Thyroid gland (tissue), 4 donors: ENCODE measurements around the gene TBC1D5. TPM values are rescaled to one million over a fixed set of nuclear protein-coding genes. Genes with fewer than 3 reads are reported as not detected.

Experiments used
- DNase-seq, 2 donors: peaks; one replicate each; pipeline ENCODE4 v3.0.0-alpha.2; 2019
- H3K27ac ChIP-seq, 3 donors: fragments of 200-600 bp; sonication (generic); 1 replicate in 2 of 3; 2 replicates in 1 of 3; pipeline ENCODE4 v1.5.1; 2016 to 2019; ENCODE audit warnings: mild to moderate bottlenecking in 1 of 3, moderate library complexity in 1 of 3
- H3K27me3 ChIP-seq: fragments of 200-600 bp; sonication (generic); one replicate; pipeline ENCODE4 v1.5.1; 2019
- H3K36me3 ChIP-seq, 2 donors: fragments of 200-600 bp; sonication (generic); one replicate each; pipeline ENCODE4 v1.5.1; 2016 to 2019
- H3K4me1 ChIP-seq, 2 donors: fragments of 200-600 bp; sonication (generic); one replicate each; pipeline ENCODE4 v1.5.1; 2017 to 2019
- H3K4me3 ChIP-seq, 3 donors: fragments of 200-600 bp; sonication (generic); replicated peaks in 1 of 3; 1 replicate in 2 of 3; 2 replicates in 1 of 3; pipeline ENCODE4 v1.5.1; 2016; ENCODE audit warnings: mild to moderate bottlenecking in 1 of 3
- H3K9me3 ChIP-seq: fragments of 200-600 bp; sonication (generic); one replicate; pipeline ENCODE4 v1.5.1; 2017
- CTCF ChIP-seq, 6 experiments: fragments of 200-600 bp in 3 of 6; fragments of 450-650 bp in 3 of 6; sonication (generic) in 3 of 6; IDR thresholded peaks; one replicate each; pipeline ENCODE4 v1.5.1; 2016 to 2019; ENCODE audit warnings: antibody characterized with exemption in 6 of 6, mild to moderate bottlenecking in 2 of 6, inconsistent platforms in 1 of 6, moderate library complexity in 1 of 6
- POLR2A ChIP-seq, 2 donors: fragments of 450-650 bp; IDR thresholded peaks; one replicate each; pipeline ENCODE4 v1.6.1; 2017; ENCODE audit warnings: antibody characterized with exemption in 2 of 2, mild to moderate bottlenecking in 2 of 2, moderate library complexity in 1 of 2
- WGBS, 2 donors: methylation state at CpG; one replicate each; pipeline ENCODE4 v1.1.5; 2017; 5-methylcytosine and 5-hydroxymethylcytosine counted together
- intact Hi-C: fragments of 100-400 bp; cut with DNase I; formaldehyde crosslinking; loops from one replicate; pipeline ENCODE4 v1.15.1; 2023
- total RNA-seq, 4 donors: library from RNA; depleted of rRNA; stranded (reverse); fragments of >200 nt; gene quantifications; one replicate each; pipeline ENCODE4 v1.2.3, GENCODE V29; 2016

The TBC1D5 gene
- total RNA-seq, 4 donors from 2014 or later, result 115 to 141 (median 133) TPM

GRCh38 chr3:17562845-17563244, 179.6 kb downstream of the TBC1D5 start:
- no peak for DNase-seq
- no peak overlapping the region for H3K27ac ChIP-seq
- no peak overlapping the region for H3K4me3 ChIP-seq
- no peaks in the 10 kb centered on the region for H3K4me1 ChIP-seq
- WGBS, 2 donors, result 92 to 96% methylated on average over 3 of the region's 3 CpGs
- no peaks in the 10 kb centered on the region for H3K9me3 ChIP-seq
- intact Hi-C loops, result no loop called here
- no peaks in the 10 kb centered on the region for H3K36me3 ChIP-seq
- H3K27me3 ChIP-seq, result no peaks in the 10 kb centered on the region
- TF ChIP-seq POLR2A (IDR thresholded peaks at IDR 0.05), result no peak
- no peak for TF ChIP-seq CTCF (IDR thresholded peaks at IDR 0.05)

- Histone ChIP-seq H3K27ac (no peak overlapping the region), H3K4me1 (no peaks in the 10 kb centered on the region), H3K4me3 (no peak overlapping the region), H3K27me3 (no peaks in the 10 kb centered on the region), H3K36me3 (no peaks in the 10 kb centered on the region), H3K9me3 (no peaks in the 10 kb centered on the region)
- 96% methylated on average over 3 of the region's 3 CpGs for WGBS, 2 donors
- TF ChIP-seq CTCF (IDR thresholded peaks at IDR 0.05), result no peak
- no peak for TF ChIP-seq POLR2A (IDR thresholded peaks at IDR 0.05)
- DNase-seq, result no peak
- intact Hi-C loops, result no loop called here
Measured at GRCh38 chr3:17558565-17558964, 183.9 kb downstream of the TBC1D5 start.

GRCh38 chr3:17557749-17558463, 184.5 kb downstream of the TBC1D5 start:
- Histone ChIP-seq H3K36me3 (no peaks in the 10 kb centered on the region), H3K4me1 (peaks cover 0 to 4% of the 10 kb centered on the region in 2 donors), H3K27ac (no peak overlapping the region), H3K27me3 (no peaks in the 10 kb centered on the region), H3K9me3 (no peaks in the 10 kb centered on the region), H3K4me3 (no peak overlapping the region)
- WGBS, 2 donors, result 91 to 96% methylated on average over 1 of the region's 1 CpG
- intact Hi-C loops, result no loop called here
- no peak for DNase-seq
- no peak for TF ChIP-seq CTCF (IDR thresholded peaks at IDR 0.05)
- no peak for TF ChIP-seq POLR2A (IDR thresholded peaks at IDR 0.05)

GRCh38 chr3:17555525-17555924, 186.9 kb downstream of the TBC1D5 start:
- H3K36me3 ChIP-seq, result no peaks in the 10 kb centered on the region
- WGBS, 2 donors, result 90 to 94% methylated on average over 2 of the region's 2 CpGs
- peaks cover 0 to 8% of the 10 kb centered on the region in 2 donors for H3K4me1 ChIP-seq
- no peak for DNase-seq
- intact Hi-C loops, result no loop called here
- H3K4me3 ChIP-seq, result no peak overlapping the region
- H3K27me3 ChIP-seq, result no peaks in the 10 kb centered on the region
- H3K27ac ChIP-seq, result no peak overlapping the region
- no peak for TF ChIP-seq CTCF (IDR thresholded peaks at IDR 0.05)
- TF ChIP-seq POLR2A (IDR thresholded peaks at IDR 0.05), result no peak
- no peaks in the 10 kb centered on the region for H3K9me3 ChIP-seq

- intact Hi-C loops, result no loop called here
- Histone ChIP-seq H3K36me3 (no peaks in the 10 kb centered on the region), H3K4me1 (peaks cover 0 to 8% of the 10 kb centered on the region in 2 donors), H3K27ac (no peak overlapping the region), H3K4me3 (no peak overlapping the region), H3K9me3 (no peaks in the 10 kb centered on the region), H3K27me3 (no peaks in the 10 kb centered on the region)
- TF ChIP-seq POLR2A (IDR thresholded peaks at IDR 0.05) (no peak), CTCF (IDR thresholded peaks at IDR 0.05) (no peak)
- WGBS, 2 donors, result 96 to 97% methylated on average over 4 of the region's 4 CpGs
- no peak for DNase-seq
Measured at GRCh38 chr3:17554078-17554477, 188.4 kb downstream of the TBC1D5 start.
